Measurements from ENCODE around the gene FRAT1. TPM values are rescaled to one million over a fixed set of nuclear protein-coding genes. Genes with fewer than 3 reads are reported as not detected.

FRAT1 gene
- total RNA-seq, 1 experiment from 2014 or later = 2.3 TPM

DNA sequence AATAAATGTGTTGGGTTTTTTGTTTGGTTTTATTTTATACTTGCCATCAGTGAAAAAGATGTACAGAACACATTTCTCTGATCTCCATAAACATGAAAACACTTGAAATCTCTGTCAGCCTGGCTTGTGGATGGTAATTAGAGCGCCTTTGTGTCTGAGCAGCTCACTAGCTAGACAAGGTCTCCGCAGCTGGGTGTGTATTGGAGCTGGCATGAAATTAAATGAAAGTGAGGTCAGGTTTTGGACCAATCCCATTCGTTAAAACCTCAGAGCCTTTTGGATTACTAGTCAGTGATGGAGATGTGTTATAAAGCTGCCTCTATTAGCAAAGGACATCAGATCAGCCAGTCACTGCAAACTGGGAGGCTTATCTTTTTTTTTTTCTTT lies 2.7 kb downstream of the FRAT1 start:
- no peak overlapping the region for H3K4me3 Mint-ChIP-seq (ENCODE audit: unreplicated experiment)
- no peak for TF ChIP-seq CTCF (IDR thresholded peaks at IDR 0.05; ENCODE audit: insufficient read depth in 1 of 2, low read depth in 1 of 2, low read length in 1 of 2, severe bottlenecking in 1 of 2, unreplicated experiment in 1 of 2)
- peaks cover 14% of the 10 kb centered on the region for H3K4me1 Mint-ChIP-seq (ENCODE audit: low read depth, unreplicated experiment)
- peaks cover 17% of the 10 kb centered on the region for H3K36me3 Mint-ChIP-seq (ENCODE audit: insufficient read depth, unreplicated experiment)
- intact Hi-C loops (cut with micrococcal nuclease; ENCODE audit: unreplicated experiment) = no loop called here
- H3K9me3 Mint-ChIP-seq (ENCODE audit: unreplicated experiment) = no peaks in the 10 kb centered on the region
- BruUV-seq (replicated peaks) = no TSS peak
- ChIA-PET POLR2A (no interaction called here), CTCF (no interaction called here)
- H3K9me3 ChIP-seq = no peaks in the 10 kb centered on the region
- no peak for DNase-seq
- no peak overlapping the region for H3K27ac Mint-ChIP-seq (ENCODE audit: unreplicated experiment)
- H3K4me3 ChIP-seq (ENCODE audit: low read depth, low read length) = no peak overlapping the region
- no peaks in the 10 kb centered on the region for H3K27me3 ChIP-seq (replicated peaks; ENCODE audit: control insufficient read depth, insufficient read depth, low read length)
- H3K27me3 Mint-ChIP-seq (ENCODE audit: insufficient read depth, unreplicated experiment) = peaks cover 3% of the 10 kb centered on the region
- H3K36me3 ChIP-seq (ENCODE audit: control insufficient read depth, insufficient read depth, low read length) = no peaks in the 10 kb centered on the region
- peaks cover 4% of the 10 kb centered on the region for H3K4me1 ChIP-seq

GRCh38 chr10:97323501-97323900 lies 4.4 kb downstream of the FRAT1 start:
- CTCF ChIA-PET = no interaction called here
- Histone ChIP-seq H3K4me3 (ENCODE audit: low read depth, low read length) (no peak overlapping the region), H3K27me3 (replicated peaks; ENCODE audit: control insufficient read depth, insufficient read depth, low read length) (no peaks in the 10 kb centered on the region), H3K9me3 (no peaks in the 10 kb centered on the region), H3K4me1 (peaks cover 15% of the 10 kb centered on the region), H3K36me3 (ENCODE audit: control insufficient read depth, insufficient read depth, low read length) (no peaks in the 10 kb centered on the region)
- H3K27ac Mint-ChIP-seq (ENCODE audit: unreplicated experiment) = no peak overlapping the region
- no peak for TF ChIP-seq CTCF (IDR thresholded peaks at IDR 0.05; ENCODE audit: insufficient read depth in 1 of 2, low read depth in 1 of 2, low read length in 1 of 2, severe bottlenecking in 1 of 2, unreplicated experiment in 1 of 2)
- H3K36me3 Mint-ChIP-seq (ENCODE audit: insufficient read depth, unreplicated experiment) = peaks cover 17% of the 10 kb centered on the region
- POLR2A ChIA-PET = interaction anchor here (0.8 kb wide), 1 partner anchor 78 kb away, joined by 3 read pairs; the partner anchor contains the start of gene RRP12
- no TSS peak for BruUV-seq (replicated peaks)
- DNase-seq = no peak
- no peak overlapping the region for H3K4me3 Mint-ChIP-seq (ENCODE audit: unreplicated experiment)
- intact Hi-C loops (cut with micrococcal nuclease; ENCODE audit: unreplicated experiment) = no loop called here
- H3K27me3 Mint-ChIP-seq (ENCODE audit: insufficient read depth, unreplicated experiment) = peaks cover 3% of the 10 kb centered on the region
- no peaks in the 10 kb centered on the region for H3K9me3 Mint-ChIP-seq (ENCODE audit: unreplicated experiment)
- peaks cover 19% of the 10 kb centered on the region for H3K4me1 Mint-ChIP-seq (ENCODE audit: low read depth, unreplicated experiment)

DNA sequence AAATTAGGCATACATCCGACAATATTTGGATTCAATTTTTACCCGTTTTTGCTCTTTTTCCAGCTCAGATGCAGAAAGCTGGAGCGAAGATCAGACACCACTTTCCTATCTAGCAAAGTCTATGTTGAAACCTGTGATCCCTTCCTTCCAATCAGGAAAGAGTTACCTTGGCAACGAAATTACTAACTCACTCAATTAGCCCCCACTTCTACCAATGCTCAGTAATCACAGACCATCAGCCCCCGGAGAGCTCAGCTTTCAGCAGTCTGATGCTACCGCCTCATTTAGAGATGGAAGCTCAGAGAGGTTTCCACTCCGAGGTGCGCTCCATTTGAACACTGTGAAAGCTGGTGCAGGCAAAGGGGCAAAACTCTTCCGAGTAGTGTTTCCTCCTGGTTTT lies 6.7 kb downstream of the FRAT1 start:
- no peak overlapping the region for H3K27ac Mint-ChIP-seq (ENCODE audit: unreplicated experiment)
- no peak for TF ChIP-seq CTCF (IDR thresholded peaks at IDR 0.05; ENCODE audit: insufficient read depth in 1 of 2, low read depth in 1 of 2, low read length in 1 of 2, severe bottlenecking in 1 of 2, unreplicated experiment in 1 of 2)
- ChIA-PET POLR2A (no interaction called here), CTCF (no interaction called here)
- H3K9me3 Mint-ChIP-seq (ENCODE audit: unreplicated experiment) = no peaks in the 10 kb centered on the region
- no peak overlapping the region for H3K4me3 ChIP-seq (ENCODE audit: low read depth, low read length)
- H3K4me1 Mint-ChIP-seq (ENCODE audit: low read depth, unreplicated experiment) = peaks cover 21% of the 10 kb centered on the region
- H3K9me3 ChIP-seq = no peaks in the 10 kb centered on the region
- H3K27me3 ChIP-seq (replicated peaks; ENCODE audit: control insufficient read depth, insufficient read depth, low read length) = no peaks in the 10 kb centered on the region
- H3K36me3 ChIP-seq (ENCODE audit: control insufficient read depth, insufficient read depth, low read length) = no peaks in the 10 kb centered on the region; the same call in 1 of the 2 replicates
- H3K4me3 Mint-ChIP-seq (ENCODE audit: unreplicated experiment) = no peak overlapping the region
- peaks cover 20% of the 10 kb centered on the region for H3K4me1 ChIP-seq
- peaks cover 6% of the 10 kb centered on the region for H3K36me3 Mint-ChIP-seq (ENCODE audit: insufficient read depth, unreplicated experiment)
- DNase-seq = no peak
- intact Hi-C loops (cut with micrococcal nuclease; ENCODE audit: unreplicated experiment) = no loop called here
- BruUV-seq (replicated peaks) = no TSS peak
- no peaks in the 10 kb centered on the region for H3K27me3 Mint-ChIP-seq (ENCODE audit: insufficient read depth, unreplicated experiment)

Data from Caco-2 (cell line).